GM18907 (cell line): ENCODE measurements around the gene NT5C3A.
"Not testable (repeated sequence)": the region's sequence is repeated elsewhere in the genome, so short reads cannot be mapped to it uniquely, and the experiment has no call there.

Experiments
- ATAC-seq: cut with Tn5 transposase; IDR thresholded peaks from one replicate; pipeline ENCODE4 v1.9.1; 2021; ENCODE audit warnings: mild to moderate bottlenecking, moderate library complexity; ENCODE audit not compliant: unreplicated experiment

Gene NT5C3A

GRCh38 chr7:32991068-32991585 is 71.4 kb downstream of the NT5C3A start:
- not testable (repeated sequence) for ATAC-seq

GRCh38 chr7:32988148-32988547 is 74.4 kb downstream of the NT5C3A start:
- ATAC-seq: peak; percentile 89

- not testable (repeated sequence) for ATAC-seq
Measured at GRCh38 chr7:32979902-32980301, 82.7 kb downstream of the NT5C3A start.

- not testable (repeated sequence) for ATAC-seq
Measured at GRCh38 chr7:32979246-32979645, 83.3 kb downstream of the NT5C3A start.

- not testable (repeated sequence) for ATAC-seq
Measured at GRCh38 chr7:32977159-32977558, 85.4 kb downstream of the NT5C3A start.

GRCh38 chr7:32971967-32972366 is 90.6 kb downstream of the NT5C3A start:
- ATAC-seq: not testable (repeated sequence)

- ATAC-seq: not testable (repeated sequence)
Measured at GRCh38 chr7:32967268-32967582, 95.4 kb downstream of the NT5C3A start.

GRCh38 chr7:32966489-32967267 is 95.9 kb downstream of the NT5C3A start:
- not testable (repeated sequence) for ATAC-seq

GRCh38 chr7:32964461-32965159 is 98.0 kb downstream of the NT5C3A start:
- peak; percentile 99 for ATAC-seq
